Lower lobe of right lung (tissue), 2 donors: Measurements from ENCODE around the gene CAMK2A. TPM values are rescaled to one million over a fixed set of nuclear protein-coding genes. Genes with fewer than 3 reads are reported as not detected.

Source experiments
- ATAC-seq, 2 donors: fragments of 200-7000 bp; cut with Tn5 transposase; one replicate each; pipeline ENCODE4 v1.9.1; 2020 to 2022; ENCODE audit warnings: mild to moderate bottlenecking in 2 of 2, moderate library complexity in 2 of 2
- DNase-seq: peaks from one replicate; pipeline ENCODE4 v3.0.0-alpha.2; 2020
- H3K27ac ChIP-seq: fragments of 200-600 bp; one replicate; pipeline ENCODE4 v1.8.0; 2022
- H3K27me3 ChIP-seq: fragments of 200-600 bp; one replicate; pipeline ENCODE4 v1.8.0; 2022; ENCODE audit warnings: low read depth
- H3K36me3 ChIP-seq: fragments of 200-600 bp; one replicate; pipeline ENCODE4 v1.8.0; 2022; ENCODE audit warnings: mild to moderate bottlenecking
- H3K4me1 ChIP-seq: fragments of 200-600 bp; one replicate; pipeline ENCODE4 v1.8.0; 2022
- H3K4me3 ChIP-seq: fragments of 200-600 bp; one replicate; pipeline ENCODE4 v1.8.0; 2022; ENCODE audit warnings: mild to moderate bottlenecking
- H3K9me3 ChIP-seq: fragments of 200-600 bp; one replicate; pipeline ENCODE4 v1.8.0; 2022
- CTCF ChIP-seq: fragments of 200-600 bp; IDR thresholded peaks from one replicate; pipeline ENCODE4 v1.8.0; 2022; ENCODE audit warnings: antibody characterized with exemption, mild to moderate bottlenecking
- intact Hi-C: fragments of 100-400 bp; cut with DNase I; formaldehyde crosslinking; loops from one replicate; pipeline ENCODE4 v1.11.0; 2022
- total RNA-seq: library from RNA; stranded (reverse); fragmentation: NEBNext Ultra II Directional; extraction: Animal tissue kit (Norgen Biotek cat#: 25700); gene quantifications from one replicate; pipeline ENCODE4 v1.2.1, GENCODE V29; 2021
- donor health status: DM: no; HTN: yes; CAD: no; lungs with severe emphysema.

CAMK2A gene
- total RNA-seq, 1 donor from 2014 or later: 1.3 TPM

- no peaks in the 10 kb centered on the region for H3K36me3 ChIP-seq
- no peak for TF ChIP-seq CTCF
- H3K9me3 ChIP-seq: no peaks in the 10 kb centered on the region
- peaks cover under 1% of the 10 kb centered on the region for H3K4me1 ChIP-seq
- no peak for DNase-seq
- no peaks in the 10 kb centered on the region for H3K27me3 ChIP-seq
- intact Hi-C loops: no loop called here
- no peak overlapping the region for H3K27ac ChIP-seq
- no peak overlapping the region for H3K4me3 ChIP-seq
- ATAC-seq: no peak
Observed at GRCh38 chr5:150310246-150310645, 20.7 kb upstream of the CAMK2A start.

GRCh38 chr5:150309886-150310239 lies 20.3 kb upstream of the CAMK2A start:
- H3K4me3 ChIP-seq: no peak overlapping the region
- TF ChIP-seq CTCF: no peak
- DNase-seq (no peak), ATAC-seq (no peak)
- no peak overlapping the region for H3K27ac ChIP-seq
- intact Hi-C loops: no loop called here
- no peaks in the 10 kb centered on the region for H3K27me3 ChIP-seq
- H3K9me3 ChIP-seq: no peaks in the 10 kb centered on the region
- H3K36me3 ChIP-seq: no peaks in the 10 kb centered on the region
- peaks cover 4% of the 10 kb centered on the region for H3K4me1 ChIP-seq

GRCh38 chr5:150309101-150309885 lies 19.7 kb upstream of the CAMK2A start:
- no peak overlapping the region for H3K4me3 ChIP-seq
- no peak for DNase-seq
- intact Hi-C loops: no loop called here
- H3K27ac ChIP-seq: no peak overlapping the region
- H3K36me3 ChIP-seq: no peaks in the 10 kb centered on the region
- H3K9me3 ChIP-seq: no peaks in the 10 kb centered on the region
- H3K27me3 ChIP-seq: peaks cover 3% of the 10 kb centered on the region
- no peak for TF ChIP-seq CTCF
- ATAC-seq: no peak
- peaks cover 10% of the 10 kb centered on the region for H3K4me1 ChIP-seq

GRCh38 chr5:150307617-150308426 lies 18.2 kb upstream of the CAMK2A start:
- TF ChIP-seq CTCF: no peak
- ATAC-seq: no peak
- Histone ChIP-seq H3K27me3 (peaks cover 9% of the 10 kb centered on the region), H3K27ac (no peak overlapping the region), H3K4me1 (peaks cover 15% of the 10 kb centered on the region), H3K4me3 (no peak overlapping the region), H3K9me3 (no peaks in the 10 kb centered on the region), H3K36me3 (no peaks in the 10 kb centered on the region)
- DNase-seq: no peak
- intact Hi-C loops: no loop called here

- Histone ChIP-seq H3K27ac (no peak overlapping the region), H3K36me3 (no peaks in the 10 kb centered on the region), H3K9me3 (no peaks in the 10 kb centered on the region), H3K27me3 (peaks cover 19% of the 10 kb centered on the region), H3K4me1 (peaks cover 23% of the 10 kb centered on the region), H3K4me3 (no peak overlapping the region)
- DNase-seq (no peak), ATAC-seq (no peak)
- intact Hi-C loops: no loop called here
- no peak for TF ChIP-seq CTCF
Observed at GRCh38 chr5:150306775-150307174, 17.2 kb upstream of the CAMK2A start.
